Endothelial cell of umbilical vein (primary cell): ENCODE measurements around the gene ARL5B. TPM values are rescaled to one million over a fixed set of nuclear protein-coding genes. Genes with fewer than 3 reads are reported as not detected.

ENCODE experiments used
- BruUV-seq: library from RNA; stranded (reverse); fragments of 400-500 nt; replicated peaks from 2 replicates; lab custom pipeline; 2021; lab: Mats Ljungman, UMichigan
- CTCF ChIA-PET: fragments of 300-600, 350-600 bp; sonication (Branson Sonifier 250); formaldehyde crosslinking; loops from one replicate; lab custom pipeline; 2021; ENCODE audit warnings: antibody characterized with exemption, inconsistent platforms; lab: Charles Lee
- POLR2A ChIA-PET: fragments of 300-600, 350-600 bp; sonication (Branson Sonifier 250); formaldehyde crosslinking; loops from one replicate; lab custom pipeline; 2021; ENCODE audit warnings: antibody characterized with exemption, inconsistent platforms; lab: Charles Lee
- DNase-seq: peaks from one replicate; pipeline ENCODE4 v3.0.0-alpha.2; 2011; ENCODE audit warnings: low read depth, low spot score
- FAIRE-seq: peaks from 2 replicates; lab custom pipeline; 2011; peaks lifted over from hg19 to GRCh38; lab: Jason Lieb, UNC
- H2AFZ ChIP-seq: 2 replicates; pipeline ENCODE4 v1.6.0; 2012; ENCODE audit warnings: low read depth, low read length, control low read depth, inconsistent platforms
- H3K27ac ChIP-seq: 2 replicates; pipeline ENCODE4 v1.5.1; 2011; ENCODE audit warnings: low read depth, mild to moderate bottlenecking, control low read depth, low read length, moderate library complexity; ENCODE audit not compliant: insufficient read depth
- H3K27me3 ChIP-seq, 2 experiments: 2 replicates each; pipeline versions ENCODE4 v1.6.0 to v1.6.1; 2011; ENCODE audit warnings: low read length in 2 of 2, mixed read lengths in 1 of 2; ENCODE audit not compliant: control insufficient read depth in 2 of 2, insufficient read depth in 2 of 2
- H3K36me3 ChIP-seq, 2 experiments: 2 replicates in 1 of 2; 3 replicates in 1 of 2; pipeline ENCODE4 v1.5.1; 2011; ENCODE audit warnings: low read length in 2 of 2, mild to moderate bottlenecking in 1 of 2, moderate library complexity in 1 of 2; ENCODE audit not compliant: control insufficient read depth in 2 of 2, insufficient read depth in 2 of 2; ENCODE audit errors: extremely low read depth in 1 of 2
- H3K4me1 ChIP-seq: 3 replicates; pipeline ENCODE4 v1.5.1; 2011; ENCODE audit warnings: mild to moderate bottlenecking, low read length; ENCODE audit not compliant: control insufficient read depth, insufficient read depth; ENCODE audit errors: extremely low read depth
- H3K4me2 ChIP-seq: 2 replicates; pipeline ENCODE4 v1.6.1; 2011; ENCODE audit warnings: low read length, control low read depth, mixed read lengths; ENCODE audit not compliant: insufficient read depth
- H3K4me3 ChIP-seq, 3 experiments: fragments of 200-600 bp in 1 of 3; sonication (generic), shearing (Covaris generic) in 1 of 3; replicated peaks in 1 of 3; 2 replicates each; pipeline ENCODE4 v1.5.1; 2011 to 2016; ENCODE audit warnings: control low read depth in 3 of 3, low read length in 3 of 3, mild to moderate bottlenecking in 2 of 3, inconsistent platforms in 1 of 3, low read depth in 1 of 3, moderate library complexity in 1 of 3; ENCODE audit not compliant: insufficient read depth in 1 of 3
- H3K79me2 ChIP-seq: 2 replicates; pipeline ENCODE4 v1.6.0; 2012; ENCODE audit warnings: low read length, inconsistent platforms; ENCODE audit not compliant: control insufficient read depth, insufficient read depth
- H3K9ac ChIP-seq: replicated peaks from 2 replicates; pipeline ENCODE3; 2011; ENCODE audit warnings: low read length, control low read depth; ENCODE audit not compliant: insufficient read depth; ENCODE audit errors: extremely low read depth
- H3K9me1 ChIP-seq: replicated peaks from 3 replicates; pipeline ENCODE4 v1.6.0; 2011; ENCODE audit warnings: mild to moderate bottlenecking, low read length; ENCODE audit not compliant: control insufficient read depth, insufficient read depth; ENCODE audit errors: extremely low read depth
- H3K9me3 ChIP-seq: replicated peaks from 2 replicates; pipeline ENCODE4 v1.5.1; 2012; ENCODE audit warnings: low read length, inconsistent platforms; ENCODE audit not compliant: control insufficient read depth, insufficient read depth
- H4K20me1 ChIP-seq: replicated peaks from 2 replicates; pipeline ENCODE3; 2011; ENCODE audit warnings: mild to moderate bottlenecking, low read length; ENCODE audit not compliant: control insufficient read depth, insufficient read depth; ENCODE audit errors: extremely low read depth
- CTCF ChIP-seq, 2 donors: IDR thresholded peaks; 1 replicate in 1 of 2; 2 replicates in 1 of 2; pipeline ENCODE4 v1.5.1; 2011; ENCODE audit warnings: low read length in 2 of 2, mild to moderate bottlenecking in 2 of 2, moderate library complexity in 2 of 2, control low read depth in 1 of 2, inconsistent platforms in 1 of 2, low read depth in 1 of 2; ENCODE audit not compliant: insufficient read depth in 1 of 2; ENCODE audit errors: extremely low read depth in 1 of 2
- EZH2 ChIP-seq: IDR thresholded peaks from 2 replicates; pipeline ENCODE4 v1.6.1; 2012; ENCODE audit warnings: borderline replicate concordance, low read depth, mild to moderate bottlenecking, moderate library complexity, low read length, inconsistent platforms; ENCODE audit not compliant: severe bottlenecking
- FOS ChIP-seq: IDR thresholded peaks from 2 replicates; pipeline ENCODE4 v1.6.1; 2011; ENCODE audit warnings: mild to moderate bottlenecking, low read length, moderate library complexity, borderline replicate concordance; ENCODE audit not compliant: insufficient read depth
- GATA2 ChIP-seq: IDR thresholded peaks from 2 replicates; pipeline ENCODE4 v1.7.0; 2011; ENCODE audit warnings: low read depth, mild to moderate bottlenecking, moderate library complexity, mixed read lengths, low read length; ENCODE audit not compliant: insufficient read length, insufficient read depth
- JUN ChIP-seq: IDR thresholded peaks from 2 replicates; pipeline ENCODE4 v1.6.1; 2011; ENCODE audit warnings: borderline replicate concordance, low read depth; ENCODE audit not compliant: insufficient read length, insufficient read depth
- MAX ChIP-seq: IDR thresholded peaks from 2 replicates; pipeline ENCODE4 v1.6.1; 2011; ENCODE audit not compliant: insufficient read depth, insufficient read length
- MYC ChIP-seq: IDR thresholded peaks from one replicate; pipeline ENCODE4 v1.6.1; 2011; ENCODE audit warnings: mild to moderate bottlenecking, low read depth, low read length
- POLR2A ChIP-seq: IDR thresholded peaks from 2 replicates; pipeline ENCODE4 v1.6.1; 2012; ENCODE audit warnings: low read depth, mild to moderate bottlenecking, control low read depth, low read length
- POLR2AphosphoS5 ChIP-seq: IDR thresholded peaks from 2 replicates; pipeline ENCODE4 v1.6.1; 2012; ENCODE audit warnings: low read depth, mild to moderate bottlenecking, control low read depth, low read length, moderate library complexity; ENCODE audit not compliant: insufficient read depth
- dilution Hi-C: fragments of 300-500 bp; cut with MboI; formaldehyde crosslinking; loops from one replicate; pipeline ENCODE4 v1.15.0; 2019; ENCODE audit warnings: low sequenced_read_pairs; ENCODE audit not compliant: extremely low pct_ligation_motif_present
- intact Hi-C: fragments of 100-400 bp; cut with micrococcal nuclease; formaldehyde crosslinking; loops from one replicate; pipeline ENCODE4 v1.10.0; 2022
- polyA plus RNA-seq, 4 experiments: library from polyadenylated mRNA; depleted of rRNA in 3 of 4; stranded (reverse) in 3 of 4; unstranded in 1 of 4; fragments of >200 nt; gene quantifications; 2 replicates each; pipeline versions ENCODE4 v1.2.1 to v1.2.3, GENCODE V29; 2011 to 2012; ENCODE audit warnings: missing spikeins in 1 of 4
- total RNA-seq: library from RNA; stranded (reverse); gene quantifications from 2 replicates; pipeline ENCODE4 v1.2.3, GENCODE V29; 2021

ARL5B gene
- total and polyA plus RNA-seq, 2 donors (not counting 3 experiments of a cell fraction or from before 2014, with no cell fraction given) = 5.1 to 19.1 TPM

GRCh38 chr10:18718991-18719390, 59.8 kb downstream of the ARL5B start:
- H3K27me3 ChIP-seq = no peaks in the 10 kb centered on the region
- dilution Hi-C loops = no loop called here
- no peak for DNase-seq
- no peak overlapping the region for H2AFZ ChIP-seq
- H3K4me2 ChIP-seq = no peak overlapping the region
- no peak for FAIRE-seq
- no peaks in the 10 kb centered on the region for H4K20me1 ChIP-seq
- H3K4me3 ChIP-seq = no peak overlapping the region
- H3K27ac ChIP-seq = no peak overlapping the region
- no peak overlapping the region for H3K9ac ChIP-seq
- H3K79me2 ChIP-seq = no peaks in the 10 kb centered on the region
- H3K9me3 ChIP-seq = no peaks in the 10 kb centered on the region
- no peaks in the 10 kb centered on the region for H3K4me1 ChIP-seq
- no TSS peak for BruUV-seq
- ChIA-PET POLR2A (no interaction called here), CTCF (no interaction called here)
- intact Hi-C loops = no loop called here
- H3K9me1 ChIP-seq = no peaks in the 10 kb centered on the region
- TF ChIP-seq FOS (no peak), MYC (no peak), GATA2 (no peak), EZH2 (no peak), CTCF (IDR thresholded peaks at IDR 0.05; ENCODE audit: extremely low read depth in 1 of 2, insufficient read depth in 1 of 2, low read depth in 1 of 2, low read length in 2 of 2) (no peak)
- no peaks in the 10 kb centered on the region for H3K36me3 ChIP-seq

- Histone ChIP-seq H3K9me3 (no peaks in the 10 kb centered on the region), H2AFZ (no peak overlapping the region), H3K27ac (no peak overlapping the region), H3K79me2 (no peaks in the 10 kb centered on the region), H3K4me3 (no peak overlapping the region), H3K4me1 (no peaks in the 10 kb centered on the region), H3K36me3 (no peaks in the 10 kb centered on the region), H4K20me1 (no peaks in the 10 kb centered on the region), H3K27me3 (no peaks in the 10 kb centered on the region), H3K9me1 (no peaks in the 10 kb centered on the region), H3K9ac (no peak overlapping the region), H3K4me2 (no peak overlapping the region)
- FAIRE-seq (no peak), DNase-seq (no peak)
- BruUV-seq = no TSS peak
- dilution Hi-C loops (no loop called here), intact Hi-C loops (no loop called here)
- CTCF ChIA-PET = no interaction called here
- TF ChIP-seq MYC (no peak), FOS (no peak), MAX (no peak), GATA2 (no peak), EZH2 (no peak), JUN (no peak), POLR2A (no peak), CTCF (IDR thresholded peaks at IDR 0.05; ENCODE audit: extremely low read depth in 1 of 2, insufficient read depth in 1 of 2, low read depth in 1 of 2, low read length in 2 of 2) (no peak), POLR2AphosphoS5 (no peak)
- POLR2A ChIA-PET = no interaction called here
These were observed 60.6 kb downstream of the ARL5B start for GRCh38 chr10:18719811-18720210.
